Muscle of back (tissue), 10 donors: ENCODE measurements around the gene KLHL5. TPM values are rescaled to one million over a fixed set of nuclear protein-coding genes. Genes with fewer than 3 reads are reported as not detected.

Source experiments
- polyA plus RNA-seq, 10 donors: library from polyadenylated mRNA; unstranded; fragments of 120-200 nt; gene quantifications; one replicate each; pipeline ENCODE4 v1.2.1, GENCODE V29; 2013; ENCODE audit not compliant: insufficient read length in 10 of 10

Gene KLHL5
- polyA plus RNA-seq, 10 donors, result 12.8 to 21.3 (median 19.1) TPM

Other genes starting within 250 kb of the KLHL5 start
- 1 to 10 TPM in 6 of 10 donors, under 1 TPM in 4; 0.70 to 2.1 (median 1.0) TPM for gene TLR6, start 205.4 kb upstream of the KLHL5 start, polyA plus RNA-seq
- 10 to 100 TPM; 44.8 to 72.6 (median 60.8) TPM for gene FAM114A1, start 194.4 kb upstream of the KLHL5 start, polyA plus RNA-seq
- gene TMEM156, start 29.8 kb upstream of the KLHL5 start, polyA plus RNA-seq, result under 1 TPM in 8 of 10 donors, not detected in 2; 0.09 to 0.90 (median 0.31) TPM
- gene WDR19, start 120.3 kb downstream of the KLHL5 start, polyA plus RNA-seq, result 10 to 100 TPM; 15.6 to 32.6 (median 20.4) TPM